ENCODE measurements around the gene RBM15B. TPM values are rescaled to one million over a fixed set of nuclear protein-coding genes. Genes with fewer than 3 reads are reported as not detected.

The RBM15B gene
- total RNA-seq, 1 donor from 2014 or later: 23.5 TPM

DNA sequence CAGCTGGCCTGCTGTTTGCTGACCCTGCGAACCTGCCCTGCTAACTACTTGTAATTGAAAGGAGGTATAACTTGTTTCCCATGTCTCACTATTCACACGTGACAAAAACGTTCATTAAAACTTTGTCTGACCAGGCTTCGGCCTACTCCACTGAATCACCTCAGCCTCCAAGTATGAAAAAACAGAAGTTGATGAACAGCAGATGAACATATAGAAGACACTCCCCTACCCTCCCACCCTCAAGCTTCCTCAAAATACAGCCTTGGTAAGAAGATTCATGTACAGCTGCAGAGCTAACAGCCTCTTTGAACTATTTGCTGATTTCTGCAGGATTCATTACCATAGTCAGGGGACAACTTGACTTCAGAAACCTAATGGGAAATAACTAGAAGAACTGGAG is 10.7 kb downstream of the RBM15B start:
- Histone ChIP-seq H3K9ac (ENCODE audit: low read length) (no peak overlapping the region), H4K20me1 (ENCODE audit: insufficient read depth, low read length) (peaks cover 15% of the 10 kb centered on the region), H3K4me3 (ENCODE audit: insufficient read depth, low read depth, low read length) (no peak overlapping the region), H3K36me3 (ENCODE audit: insufficient read depth, low read length) (peaks cover 16% of the 10 kb centered on the region), H3K4me1 (ENCODE audit: insufficient read depth, low read length) (no peaks in the 10 kb centered on the region), H3K4me2 (ENCODE audit: low read length) (no peak overlapping the region), H3K27me3 (ENCODE audit: insufficient read depth, low read length) (no peaks in the 10 kb centered on the region), H3K9me3 (ENCODE audit: insufficient read depth, low read depth, low read length) (no peaks in the 10 kb centered on the region), H3K79me2 (ENCODE audit: insufficient read depth, low read length) (peaks cover 8% of the 10 kb centered on the region), H2AFZ (ENCODE audit: low read depth, low read length) (no peak overlapping the region), H3K27ac (ENCODE audit: low read depth, low read length) (no peak overlapping the region)
- no peaks in the 10 kb centered on the region for H3K27me3 Mint-ChIP-seq (ENCODE audit: low read depth, unreplicated experiment)
- H3K4me1 Mint-ChIP-seq (ENCODE audit: low read depth, unreplicated experiment): peaks cover 4% of the 10 kb centered on the region
- H3K9me3 Mint-ChIP-seq (ENCODE audit: unreplicated experiment): no peaks in the 10 kb centered on the region
- H3K4me3 Mint-ChIP-seq (ENCODE audit: unreplicated experiment): no peak overlapping the region
- TF ChIP-seq, protein P1, sequence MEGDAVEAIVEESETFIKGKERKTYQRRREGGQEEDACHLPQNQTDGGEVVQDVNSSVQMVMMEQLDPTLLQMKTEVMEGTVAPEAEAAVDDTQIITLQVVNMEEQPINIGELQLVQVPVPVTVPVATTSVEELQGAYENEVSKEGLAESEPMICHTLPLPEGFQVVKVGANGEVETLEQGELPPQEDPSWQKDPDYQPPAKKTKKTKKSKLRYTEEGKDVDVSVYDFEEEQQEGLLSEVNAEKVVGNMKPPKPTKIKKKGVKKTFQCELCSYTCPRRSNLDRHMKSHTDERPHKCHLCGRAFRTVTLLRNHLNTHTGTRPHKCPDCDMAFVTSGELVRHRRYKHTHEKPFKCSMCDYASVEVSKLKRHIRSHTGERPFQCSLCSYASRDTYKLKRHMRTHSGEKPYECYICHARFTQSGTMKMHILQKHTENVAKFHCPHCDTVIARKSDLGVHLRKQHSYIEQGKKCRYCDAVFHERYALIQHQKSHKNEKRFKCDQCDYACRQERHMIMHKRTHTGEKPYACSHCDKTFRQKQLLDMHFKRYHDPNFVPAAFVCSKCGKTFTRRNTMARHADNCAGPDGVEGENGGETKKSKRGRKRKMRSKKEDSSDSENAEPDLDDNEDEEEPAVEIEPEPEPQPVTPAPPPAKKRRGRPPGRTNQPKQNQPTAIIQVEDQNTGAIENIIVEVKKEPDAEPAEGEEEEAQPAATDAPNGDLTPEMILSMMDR (IDR thresholded peaks at IDR 0.05; ENCODE audit: insufficient read depth, low read depth, low read length): no peak
- no peak for TF ChIP-seq EZH2 (IDR thresholded peaks at IDR 0.05; ENCODE audit: insufficient read depth, low read length)
- FAIRE-seq (no peak), DNase-seq (ENCODE audit: low read depth) (no peak)
- H3K36me3 Mint-ChIP-seq (ENCODE audit: low read depth, unreplicated experiment): peaks cover 12% of the 10 kb centered on the region
- no peak overlapping the region for H3K27ac Mint-ChIP-seq (ENCODE audit: unreplicated experiment)

- no peak overlapping the region for H3K9ac ChIP-seq (ENCODE audit: low read length)
- H4K20me1 ChIP-seq (ENCODE audit: insufficient read depth, low read length): peaks cover 15% of the 10 kb centered on the region
- no peaks in the 10 kb centered on the region for H3K27me3 Mint-ChIP-seq (ENCODE audit: low read depth, unreplicated experiment)
- H3K79me2 ChIP-seq (ENCODE audit: insufficient read depth, low read length): no peaks in the 10 kb centered on the region
- no peaks in the 10 kb centered on the region for H3K9me3 ChIP-seq (ENCODE audit: insufficient read depth, low read depth, low read length)
- H3K36me3 ChIP-seq (ENCODE audit: insufficient read depth, low read length): peaks cover 14% of the 10 kb centered on the region
- no peak overlapping the region for H3K4me3 ChIP-seq (ENCODE audit: insufficient read depth, low read depth, low read length)
- H3K9me3 Mint-ChIP-seq (ENCODE audit: unreplicated experiment): no peaks in the 10 kb centered on the region
- no peak overlapping the region for H2AFZ ChIP-seq (ENCODE audit: low read depth, low read length)
- no peak overlapping the region for H3K4me2 ChIP-seq (ENCODE audit: low read length)
- no peak for FAIRE-seq
- H3K36me3 Mint-ChIP-seq (ENCODE audit: low read depth, unreplicated experiment): peaks cover 12% of the 10 kb centered on the region
- no peak overlapping the region for H3K4me3 Mint-ChIP-seq (ENCODE audit: unreplicated experiment)
- DNase-seq (ENCODE audit: low read depth): no peak
- H3K27ac ChIP-seq (ENCODE audit: low read depth, low read length): no peak overlapping the region
- no peak overlapping the region for H3K27ac Mint-ChIP-seq (ENCODE audit: unreplicated experiment)
- peaks cover under 1% of the 10 kb centered on the region for H3K4me1 Mint-ChIP-seq (ENCODE audit: low read depth, unreplicated experiment)
- TF ChIP-seq EZH2 (IDR thresholded peaks at IDR 0.05; ENCODE audit: insufficient read depth, low read length): no peak
- TF ChIP-seq, protein P1 (IDR thresholded peaks at IDR 0.05; ENCODE audit: insufficient read depth, low read depth, low read length): no peak
- no peaks in the 10 kb centered on the region for H3K27me3 ChIP-seq (ENCODE audit: insufficient read depth, low read length)
- no peaks in the 10 kb centered on the region for H3K4me1 ChIP-seq (ENCODE audit: insufficient read depth, low read length)
These were observed 12.6 kb downstream of the RBM15B start for GRCh38 chr3:51403675-51404074.

- H3K79me2 ChIP-seq (ENCODE audit: insufficient read depth, low read length): no peaks in the 10 kb centered on the region
- no peaks in the 10 kb centered on the region for H3K9me3 ChIP-seq (ENCODE audit: insufficient read depth, low read depth, low read length)
- Mint-ChIP-seq H3K4me3 (ENCODE audit: unreplicated experiment) (no peak overlapping the region), H3K27me3 (ENCODE audit: low read depth, unreplicated experiment) (no peaks in the 10 kb centered on the region), H3K36me3 (ENCODE audit: low read depth, unreplicated experiment) (peaks cover 7% of the 10 kb centered on the region), H3K27ac (ENCODE audit: unreplicated experiment) (no peak overlapping the region), H3K4me1 (ENCODE audit: low read depth, unreplicated experiment) (no peaks in the 10 kb centered on the region), H3K9me3 (ENCODE audit: unreplicated experiment) (no peaks in the 10 kb centered on the region)
- peaks cover 18% of the 10 kb centered on the region for H4K20me1 ChIP-seq (ENCODE audit: insufficient read depth, low read length)
- H3K9ac ChIP-seq (ENCODE audit: low read length): no peak overlapping the region
- no peak overlapping the region for H3K27ac ChIP-seq (ENCODE audit: low read depth, low read length)
- FAIRE-seq (no peak), DNase-seq (ENCODE audit: low read depth) (no peak)
- H3K4me2 ChIP-seq (ENCODE audit: low read length): no peak overlapping the region
- H3K27me3 ChIP-seq (ENCODE audit: insufficient read depth, low read length): no peaks in the 10 kb centered on the region
- H3K4me3 ChIP-seq (ENCODE audit: insufficient read depth, low read depth, low read length): no peak overlapping the region
- peaks cover 21% of the 10 kb centered on the region for H3K36me3 ChIP-seq (ENCODE audit: insufficient read depth, low read length)
- TF ChIP-seq, protein P1 (IDR thresholded peaks at IDR 0.05; ENCODE audit: insufficient read depth, low read depth, low read length): no peak
- no peak for TF ChIP-seq EZH2 (IDR thresholded peaks at IDR 0.05; ENCODE audit: insufficient read depth, low read length)
- H3K4me1 ChIP-seq (ENCODE audit: insufficient read depth, low read length): no peaks in the 10 kb centered on the region
- H2AFZ ChIP-seq (ENCODE audit: low read depth, low read length): no peak overlapping the region
These were observed 16.9 kb downstream of the RBM15B start for GRCh38 chr3:51408021-51408420.

All from astrocyte (in vitro differentiated cells and primary cell).